Aorta (tissue), 5 donors: ENCODE measurements around the gene TBATA. TPM values are rescaled to one million over a fixed set of nuclear protein-coding genes. Genes with fewer than 3 reads are reported as not detected.

Source experiments
- ATAC-seq: fragments of 200-7000 bp; cut with Tn5 transposase; one replicate; pipeline ENCODE4 v1.9.1; 2022; ENCODE audit warnings: moderate library complexity; ENCODE audit not compliant: low FRiP score
- DNase-seq, 2 donors: peaks; one replicate each; pipeline ENCODE4 v3.0.0-alpha.2; 2020
- H3K27ac ChIP-seq, 2 donors: one replicate each; pipeline ENCODE4 v1.5.1; 2013; ENCODE audit warnings: low read length in 2 of 2, mild to moderate bottlenecking in 2 of 2, moderate library complexity in 2 of 2, control low read depth in 1 of 2, inconsistent platforms in 1 of 2, low read depth in 1 of 2
- H3K27me3 ChIP-seq, 2 donors: one replicate each; pipeline ENCODE4 v1.6.1; 2013; ENCODE audit warnings: control low read depth in 1 of 2, low read length in 1 of 2, mild to moderate bottlenecking in 1 of 2, moderate library complexity in 1 of 2; ENCODE audit not compliant: insufficient read depth in 2 of 2, control insufficient read depth in 1 of 2
- H3K36me3 ChIP-seq, 2 donors: one replicate each; pipeline ENCODE4 v1.6.1; 2013; ENCODE audit warnings: control low read depth in 1 of 2, low read length in 1 of 2, mild to moderate bottlenecking in 1 of 2; ENCODE audit not compliant: insufficient read depth in 2 of 2, control insufficient read depth in 1 of 2
- H3K4me1 ChIP-seq, 2 donors: one replicate each; pipeline ENCODE4 v1.6.1; 2013; ENCODE audit warnings: low read length in 2 of 2, control low read depth in 1 of 2, mild to moderate bottlenecking in 1 of 2, moderate library complexity in 1 of 2; ENCODE audit not compliant: insufficient read depth in 2 of 2, control insufficient read depth in 1 of 2
- H3K4me3 ChIP-seq, 2 donors: one replicate each; pipeline ENCODE4 v1.5.1; 2013; ENCODE audit warnings: low read length in 2 of 2, control low read depth in 1 of 2, mild to moderate bottlenecking in 1 of 2
- H3K9me3 ChIP-seq: one replicate; pipeline ENCODE4 v1.6.1; 2013; ENCODE audit warnings: mild to moderate bottlenecking, low read length; ENCODE audit not compliant: control insufficient read depth
- WGBS, 2 donors: extraction: QIAGEN DNeasy Blood & Tissue Kit; methylation state at CpG; one replicate each; pipeline ENCODE4 v1.1.7; 2013; 5-methylcytosine and 5-hydroxymethylcytosine counted together
- intact Hi-C, 2 donors: fragments of 100-400 bp; cut with DNase I; formaldehyde crosslinking; loops; one replicate each; pipeline versions ENCODE4 v1.14.2 to v1.15.0; 2022
- long read RNA-seq, 2 donors: library from polyadenylated mRNA; unstranded; transcript quantifications; one replicate each; pipeline ENCODE4 v2.0.0, GENCODE V29; 2020 to 2021
- polyA plus RNA-seq, 2 donors: library from polyadenylated mRNA; stranded (reverse); fragments of 200-250 nt; gene quantifications; one replicate each; pipeline ENCODE4 v1.2.3, GENCODE V29; 2013
- total RNA-seq, 2 donors: library from RNA; stranded (reverse); fragmentation: NEBNext Ultra II Directional; extraction: Animal tissue kit (Norgen Biotek cat#: 25700); gene quantifications; one replicate each; pipeline ENCODE4 v1.2.1, GENCODE V29; 2021
- donor health status: healthy with polysubstance abuse.
- donor health status: Bipolar disorder and iron deficiency.
- donor health status: DM: no; HTN: no; CAD: no.
- donor health status: DM: no; HTN: no; CAD: no.
- donor health status: DM: yes; HTN: yes; CAD: no.

TBATA gene
- total RNA-seq (not detected), polyA plus RNA-seq (not detected)
- long read RNA-seq, donor 1: 0 reads
- long read RNA-seq, donor 2: 0 reads

- DNase-seq (no peak), ATAC-seq (no peak)
- H3K4me1 ChIP-seq: no peaks in the 10 kb centered on the region
- no peaks in the 10 kb centered on the region for H3K27me3 ChIP-seq
- no peaks in the 10 kb centered on the region for H3K36me3 ChIP-seq
- WGBS, 2 donors: 86 to 88% methylated on average over 4 of the region's 4 CpGs
- no peak within 1 kb of the TSS for H3K4me3 ChIP-seq
- intact Hi-C loops: no loop called here
- H3K27ac ChIP-seq: no peak within 1 kb of the TSS
- H3K9me3 ChIP-seq: no peaks in the 10 kb centered on the region
Measured at GRCh38 chr10:70785190-70785589, at the start of gene TBATA. Gene TBATA (minus strand): TSS chr10:70785377. CDS start chr10:70783379, 1,998 bp downstream.

- no peaks in the 10 kb centered on the region for H3K27me3 ChIP-seq
- 89% methylated on average over 7 of the region's 7 CpGs for WGBS, 2 donors
- H3K27ac ChIP-seq: no peak overlapping the region
- H3K9me3 ChIP-seq: no peaks in the 10 kb centered on the region
- H3K4me3 ChIP-seq: no peak overlapping the region
- no peaks in the 10 kb centered on the region for H3K4me1 ChIP-seq
- intact Hi-C loops: no loop called here
- H3K36me3 ChIP-seq: no peaks in the 10 kb centered on the region
- DNase-seq (no peak), ATAC-seq (no peak)
Measured at GRCh38 chr10:70834441-70835151, 49.4 kb upstream of the TBATA start.

GRCh38 chr10:70834021-70834420, 48.8 kb upstream of the TBATA start:
- Histone ChIP-seq H3K4me3 (no peak overlapping the region), H3K4me1 (no peaks in the 10 kb centered on the region), H3K36me3 (no peaks in the 10 kb centered on the region), H3K9me3 (no peaks in the 10 kb centered on the region), H3K27me3 (no peaks in the 10 kb centered on the region), H3K27ac (no peak overlapping the region)
- intact Hi-C loops: no loop called here
- 94 to 97% methylated on average over 5 of the region's 5 CpGs for WGBS, 2 donors
- DNase-seq: no peak
- no peak for ATAC-seq

GRCh38 chr10:70833601-70834000, 48.4 kb upstream of the TBATA start:
- no peaks in the 10 kb centered on the region for H3K4me1 ChIP-seq
- WGBS, 2 donors: 66 to 97% methylated on average over 2 of the region's 2 CpGs
- H3K36me3 ChIP-seq: no peaks in the 10 kb centered on the region
- intact Hi-C loops: no loop called here
- H3K4me3 ChIP-seq: no peak overlapping the region
- no peak overlapping the region for H3K27ac ChIP-seq
- ATAC-seq: no peak
- H3K9me3 ChIP-seq: no peaks in the 10 kb centered on the region
- no peak for DNase-seq
- no peaks in the 10 kb centered on the region for H3K27me3 ChIP-seq

- intact Hi-C loops: no loop called here
- Histone ChIP-seq H3K27me3 (no peaks in the 10 kb centered on the region), H3K27ac (peak overlapping the region in 1 of 2 donors; percentile 44), H3K9me3 (no peaks in the 10 kb centered on the region), H3K4me1 (no peaks in the 10 kb centered on the region), H3K36me3 (peaks cover 0 to 1% of the 10 kb centered on the region in 2 donors), H3K4me3 (no peak overlapping the region)
- no peak for DNase-seq
- no peak for ATAC-seq
- 33 to 40% methylated on average over 3 of the region's 3 CpGs for WGBS, 2 donors
Measured at GRCh38 chr10:70832852-70833528, 47.8 kb upstream of the TBATA start.

GRCh38 chr10:70832221-70832620, 47.0 kb upstream of the TBATA start:
- Histone ChIP-seq H3K4me1 (no peaks in the 10 kb centered on the region), H3K36me3 (peaks cover 0 to 1% of the 10 kb centered on the region in 2 donors), H3K27me3 (no peaks in the 10 kb centered on the region), H3K27ac (no peak overlapping the region), H3K9me3 (no peaks in the 10 kb centered on the region), H3K4me3 (no peak overlapping the region)
- DNase-seq (no peak), ATAC-seq (no peak)
- 82 to 83% methylated on average over 3 of the region's 3 CpGs for WGBS, 2 donors
- intact Hi-C loops: no loop called here

GRCh38 chr10:70830164-70830563, 45.0 kb upstream of the TBATA start:
- DNase-seq: no peak
- no peak for ATAC-seq
- 62 to 64% methylated on average over 3 of the region's 3 CpGs for WGBS, 2 donors
- intact Hi-C loops: no loop called here
- H3K4me3 ChIP-seq: no peak overlapping the region
- H3K27me3 ChIP-seq: no peaks in the 10 kb centered on the region
- H3K27ac ChIP-seq: no peak overlapping the region
- no peaks in the 10 kb centered on the region for H3K4me1 ChIP-seq
- H3K36me3 ChIP-seq: peaks cover 0 to 2% of the 10 kb centered on the region in 2 donors
- no peaks in the 10 kb centered on the region for H3K9me3 ChIP-seq

GRCh38 chr10:70829543-70829942, 44.4 kb upstream of the TBATA start:
- Histone ChIP-seq H3K27me3 (no peaks in the 10 kb centered on the region), H3K27ac (no peak overlapping the region), H3K36me3 (peaks cover 0 to 3% of the 10 kb centered on the region in 2 donors), H3K4me3 (no peak overlapping the region), H3K4me1 (no peaks in the 10 kb centered on the region), H3K9me3 (no peaks in the 10 kb centered on the region)
- intact Hi-C loops: no loop called here
- no peak for DNase-seq
- ATAC-seq: no peak
- WGBS, 2 donors: 69 to 72% methylated on average over 5 of the region's 5 CpGs

GRCh38 chr10:70828923-70829322, 43.7 kb upstream of the TBATA start:
- H3K27ac ChIP-seq: no peak overlapping the region
- H3K36me3 ChIP-seq: peaks cover 0 to 3% of the 10 kb centered on the region in 2 donors
- no peaks in the 10 kb centered on the region for H3K4me1 ChIP-seq
- DNase-seq (no peak), ATAC-seq (no peak)
- H3K27me3 ChIP-seq: no peaks in the 10 kb centered on the region
- WGBS, 2 donors: 80 to 87% methylated on average over 4 of the region's 4 CpGs
- no peak overlapping the region for H3K4me3 ChIP-seq
- intact Hi-C loops: no loop called here
- H3K9me3 ChIP-seq: no peaks in the 10 kb centered on the region
